Measurements from ENCODE around the gene BCL10.

BCL10 gene

GRCh38 chr1:85297538-85297854, 21.1 kb upstream of the BCL10 start:
- H3K36me3 ChIP-seq (ENCODE audit: control insufficient read depth, insufficient read depth, low read length): no peaks in the 10 kb centered on the region
- no peak for TF ChIP-seq CTCF (IDR thresholded peaks at IDR 0.05; ENCODE audit: insufficient read depth, low read length, poor library complexity, severe bottlenecking)
- H3K4me3 ChIP-seq (replicated peaks; ENCODE audit: low read depth, low read length): no peak overlapping the region

GRCh38 chr1:85296980-85297379, 20.5 kb upstream of the BCL10 start:
- H3K4me3 ChIP-seq (replicated peaks; ENCODE audit: low read depth, low read length): no peak overlapping the region
- no peaks in the 10 kb centered on the region for H3K27me3 ChIP-seq (replicated peaks; ENCODE audit: control insufficient read depth, insufficient read depth, low read length)
- H3K36me3 ChIP-seq (ENCODE audit: control insufficient read depth, insufficient read depth, low read length): no peaks in the 10 kb centered on the region
- no peak for DNase-seq (ENCODE audit: extremely low read depth, insufficient read length)
- no peak for TF ChIP-seq CTCF (IDR thresholded peaks at IDR 0.05; ENCODE audit: insufficient read depth, low read length, poor library complexity, severe bottlenecking)

More at GRCh38 chr1:85297538-85297854, 21.1 kb upstream of the BCL10 start:
- no peaks in the 10 kb centered on the region for H3K27me3 ChIP-seq (replicated peaks; ENCODE audit: control insufficient read depth, insufficient read depth, low read length)
- DNase-seq (ENCODE audit: extremely low read depth, insufficient read length): no peak

- no peaks in the 10 kb centered on the region for H3K27me3 ChIP-seq (replicated peaks; ENCODE audit: control insufficient read depth, insufficient read depth, low read length)
- H3K4me3 ChIP-seq (replicated peaks; ENCODE audit: low read depth, low read length): no peak overlapping the region
- no peak for DNase-seq (ENCODE audit: extremely low read depth, insufficient read length)
- H3K36me3 ChIP-seq (ENCODE audit: control insufficient read depth, insufficient read depth, low read length): no peaks in the 10 kb centered on the region
- no peak for TF ChIP-seq CTCF (IDR thresholded peaks at IDR 0.05; ENCODE audit: insufficient read depth, low read length, poor library complexity, severe bottlenecking)
Observed at GRCh38 chr1:85295654-85296053, 19.2 kb upstream of the BCL10 start.

- no peak for TF ChIP-seq CTCF (IDR thresholded peaks at IDR 0.05; ENCODE audit: insufficient read depth, low read length, poor library complexity, severe bottlenecking)
- no peak for DNase-seq (ENCODE audit: extremely low read depth, insufficient read length)
Observed at GRCh38 chr1:85295006-85295431, 18.6 kb upstream of the BCL10 start.

GRCh38 chr1:85290826-85291225, 14.4 kb upstream of the BCL10 start:
- H3K36me3 ChIP-seq (ENCODE audit: control insufficient read depth, insufficient read depth, low read length): no peaks in the 10 kb centered on the region
- no peak for TF ChIP-seq CTCF (IDR thresholded peaks at IDR 0.05; ENCODE audit: insufficient read depth, low read length, poor library complexity, severe bottlenecking)
- DNase-seq (ENCODE audit: extremely low read depth, insufficient read length): no peak
- H3K27me3 ChIP-seq (replicated peaks; ENCODE audit: control insufficient read depth, insufficient read depth, low read length): no peaks in the 10 kb centered on the region
- H3K4me3 ChIP-seq (replicated peaks; ENCODE audit: low read depth, low read length): no peak overlapping the region

More at GRCh38 chr1:85295006-85295431, 18.6 kb upstream of the BCL10 start:
- Histone ChIP-seq H3K27me3 (replicated peaks; ENCODE audit: control insufficient read depth, insufficient read depth, low read length) (no peaks in the 10 kb centered on the region), H3K36me3 (ENCODE audit: control insufficient read depth, insufficient read depth, low read length) (no peaks in the 10 kb centered on the region), H3K4me3 (replicated peaks; ENCODE audit: low read depth, low read length) (no peak overlapping the region)

- no peak for TF ChIP-seq CTCF (IDR thresholded peaks at IDR 0.05; ENCODE audit: insufficient read depth, low read length, poor library complexity, severe bottlenecking)
- H3K36me3 ChIP-seq (ENCODE audit: control insufficient read depth, insufficient read depth, low read length): no peaks in the 10 kb centered on the region
- H3K4me3 ChIP-seq (replicated peaks; ENCODE audit: low read depth, low read length): no peak overlapping the region
- no peaks in the 10 kb centered on the region for H3K27me3 ChIP-seq (replicated peaks; ENCODE audit: control insufficient read depth, insufficient read depth, low read length)
- no peak for DNase-seq (ENCODE audit: extremely low read depth, insufficient read length)
Observed at GRCh38 chr1:85289848-85290335, 13.5 kb upstream of the BCL10 start.
